Endothelial cell (in vitro differentiated cells): Measurements from ENCODE around the gene C3orf85. TPM values are rescaled to one million over a fixed set of nuclear protein-coding genes. Genes with fewer than 3 reads are reported as not detected.

ENCODE experiments used
- DNase-seq: peaks from one replicate; pipeline ENCODE4 v3.0.0; 2021; ENCODE audit warnings: low spot score
- H3K27ac Mint-ChIP-seq: one replicate; pipeline ENCODE4 v1.8.0; 2021; ENCODE audit warnings: mixed read lengths, inconsistent platforms; ENCODE audit not compliant: unreplicated experiment
- H3K27me3 Mint-ChIP-seq: one replicate; pipeline ENCODE4 v1.8.0; 2021; ENCODE audit warnings: mild to moderate bottlenecking, moderate library complexity, mixed read lengths, inconsistent platforms; ENCODE audit not compliant: unreplicated experiment
- H3K36me3 Mint-ChIP-seq: one replicate; pipeline ENCODE4 v1.8.0; 2021; ENCODE audit warnings: mild to moderate bottlenecking, low read depth, mixed read lengths, inconsistent platforms; ENCODE audit not compliant: unreplicated experiment
- H3K4me1 Mint-ChIP-seq: one replicate; pipeline ENCODE4 v1.8.0; 2021; ENCODE audit warnings: mild to moderate bottlenecking, mixed read lengths, inconsistent platforms; ENCODE audit not compliant: unreplicated experiment
- H3K4me3 Mint-ChIP-seq: one replicate; pipeline ENCODE4 v1.8.0; 2021; ENCODE audit warnings: mild to moderate bottlenecking, mixed read lengths, inconsistent platforms; ENCODE audit not compliant: unreplicated experiment
- H3K9me3 Mint-ChIP-seq: one replicate; pipeline ENCODE4 v1.8.0; 2021; ENCODE audit warnings: mixed read lengths, inconsistent platforms; ENCODE audit not compliant: unreplicated experiment
- total RNA-seq: library from RNA; stranded (reverse); fragmentation: NEBNext Ultra II Directional; extraction: Animal tissue kit (Norgen Biotek cat#: 25700); gene quantifications from one replicate; pipeline ENCODE4 v1.2.1, GENCODE V29; 2021; ENCODE audit not compliant: unreplicated experiment
- TF ChIP-seq, protein P1 (sequence below): fragments of 200-600 bp; sonication (generic); IDR thresholded peaks from one replicate; pipeline ENCODE4 v1.5.0; 2021; ENCODE audit warnings: antibody characterized with exemption; ENCODE audit not compliant: unreplicated experiment

Gene C3orf85
- total RNA-seq, 1 donor from 2014 or later: not detected

DNA sequence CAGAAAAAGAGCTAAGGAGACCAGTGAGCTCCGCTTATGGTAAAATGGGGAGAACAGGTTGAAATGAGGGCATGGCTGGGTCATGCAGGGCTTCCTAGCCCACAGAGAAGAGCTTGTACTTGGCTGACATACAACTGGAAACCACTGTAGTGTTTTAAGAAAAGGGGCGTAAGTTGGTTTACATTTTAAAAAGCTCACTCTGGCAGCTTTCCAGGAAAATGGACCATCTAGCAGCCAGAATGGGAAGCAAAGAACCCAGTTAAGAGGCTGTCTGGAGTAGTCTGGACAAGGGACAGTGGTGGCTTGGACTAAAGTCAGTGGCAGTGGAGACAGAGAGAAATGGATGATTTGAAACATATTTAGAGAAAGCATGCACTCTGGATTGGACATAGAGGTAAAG, 20.5 kb upstream of the C3orf85 start:
- H3K27me3 Mint-ChIP-seq: peaks cover 2% of the 10 kb centered on the region
- no peaks in the 10 kb centered on the region for H3K36me3 Mint-ChIP-seq
- no peak overlapping the region for H3K4me3 Mint-ChIP-seq
- TF ChIP-seq, protein P1, sequence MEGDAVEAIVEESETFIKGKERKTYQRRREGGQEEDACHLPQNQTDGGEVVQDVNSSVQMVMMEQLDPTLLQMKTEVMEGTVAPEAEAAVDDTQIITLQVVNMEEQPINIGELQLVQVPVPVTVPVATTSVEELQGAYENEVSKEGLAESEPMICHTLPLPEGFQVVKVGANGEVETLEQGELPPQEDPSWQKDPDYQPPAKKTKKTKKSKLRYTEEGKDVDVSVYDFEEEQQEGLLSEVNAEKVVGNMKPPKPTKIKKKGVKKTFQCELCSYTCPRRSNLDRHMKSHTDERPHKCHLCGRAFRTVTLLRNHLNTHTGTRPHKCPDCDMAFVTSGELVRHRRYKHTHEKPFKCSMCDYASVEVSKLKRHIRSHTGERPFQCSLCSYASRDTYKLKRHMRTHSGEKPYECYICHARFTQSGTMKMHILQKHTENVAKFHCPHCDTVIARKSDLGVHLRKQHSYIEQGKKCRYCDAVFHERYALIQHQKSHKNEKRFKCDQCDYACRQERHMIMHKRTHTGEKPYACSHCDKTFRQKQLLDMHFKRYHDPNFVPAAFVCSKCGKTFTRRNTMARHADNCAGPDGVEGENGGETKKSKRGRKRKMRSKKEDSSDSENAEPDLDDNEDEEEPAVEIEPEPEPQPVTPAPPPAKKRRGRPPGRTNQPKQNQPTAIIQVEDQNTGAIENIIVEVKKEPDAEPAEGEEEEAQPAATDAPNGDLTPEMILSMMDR: no peak
- H3K4me1 Mint-ChIP-seq: no peaks in the 10 kb centered on the region
- H3K27ac Mint-ChIP-seq: no peak overlapping the region
- H3K9me3 Mint-ChIP-seq: no peaks in the 10 kb centered on the region
- DNase-seq: no peak

GRCh38 chr3:109117939-109118338, 18.6 kb upstream of the C3orf85 start, which contains the start of gene MORC1:
Gene MORC1 (minus strand): TSS chr3:109118134. CDS start chr3:109118059, 75 bp downstream.
- no peak within 1 kb of the TSS for H3K4me3 Mint-ChIP-seq
- peaks cover 3% of the 10 kb centered on the region for H3K4me1 Mint-ChIP-seq
- H3K9me3 Mint-ChIP-seq: peaks cover 5% of the 10 kb centered on the region
- TF ChIP-seq, protein P1: no peak
- no peak within 1 kb of the TSS for H3K27ac Mint-ChIP-seq
- DNase-seq: no peak
- H3K36me3 Mint-ChIP-seq: peaks cover 5% of the 10 kb centered on the region
- peaks cover 2% of the 10 kb centered on the region for H3K27me3 Mint-ChIP-seq

- Mint-ChIP-seq H3K9me3 (peaks cover 7% of the 10 kb centered on the region), H3K4me1 (peaks cover 3% of the 10 kb centered on the region), H3K27ac (no peak overlapping the region), H3K36me3 (peaks cover 6% of the 10 kb centered on the region), H3K27me3 (peaks cover 2% of the 10 kb centered on the region), H3K4me3 (no peak overlapping the region)
- DNase-seq: no peak
- TF ChIP-seq, protein P1: no peak
These were observed 17.9 kb upstream of the C3orf85 start for GRCh38 chr3:109118584-109118983.

DNA sequence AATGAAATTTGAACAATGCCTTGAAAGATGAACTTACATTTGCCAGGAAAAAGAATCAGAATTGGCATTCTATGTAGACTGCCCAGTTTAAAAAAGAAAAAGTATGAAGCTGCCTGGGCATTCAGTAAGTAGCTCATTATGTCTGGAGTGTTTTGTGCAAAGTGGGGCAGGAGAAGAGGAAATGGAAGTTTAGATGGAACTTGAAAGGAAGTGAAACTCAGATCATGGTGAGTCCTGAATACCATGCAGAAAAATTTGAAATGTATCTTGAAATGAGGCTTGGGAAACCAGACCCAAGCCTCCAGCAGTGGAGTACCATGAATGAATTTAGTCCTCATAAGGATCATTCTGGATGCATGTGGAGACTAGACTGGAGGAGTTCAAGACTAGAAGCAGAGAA, 13.8 kb upstream of the C3orf85 start:
- Mint-ChIP-seq H3K9me3 (peaks cover 7% of the 10 kb centered on the region), H3K4me3 (no peak overlapping the region), H3K27ac (no peak overlapping the region), H3K4me1 (peaks cover 3% of the 10 kb centered on the region), H3K36me3 (peaks cover 6% of the 10 kb centered on the region), H3K27me3 (no peaks in the 10 kb centered on the region)
- no peak for DNase-seq
- TF ChIP-seq, protein P1: no peak

- Mint-ChIP-seq H3K27ac (no peak overlapping the region), H3K36me3 (peaks cover 6% of the 10 kb centered on the region), H3K4me3 (no peak overlapping the region), H3K27me3 (no peaks in the 10 kb centered on the region), H3K9me3 (peaks cover 7% of the 10 kb centered on the region), H3K4me1 (peaks cover 3% of the 10 kb centered on the region)
- no peak for DNase-seq
- TF ChIP-seq, protein P1: no peak
These were observed 10.6 kb upstream of the C3orf85 start for GRCh38 chr3:109125902-109126301.
